SK-N-SH treated with all-trans-retinoic acid at 6 μM for 48 hours (cell line): Measurements from ENCODE around the gene FAM209A.

Experiments used
- TCF4 ChIP-seq: fragments of 250-450 bp; sonication (Bioruptor Pico); IDR thresholded peaks from 2 replicates; pipeline ENCODE4 v1.8.0; 2021; ENCODE audit warnings: mild to moderate bottlenecking, moderate library complexity, borderline replicate concordance
- ZNF8 ChIP-seq: fragments of 450-650 bp; formaldehyde crosslinking; IDR thresholded peaks from 2 replicates; pipeline ENCODE4 v1.5.0; 2020; ENCODE audit warnings: mild to moderate bottlenecking, moderate library complexity

DNA sequence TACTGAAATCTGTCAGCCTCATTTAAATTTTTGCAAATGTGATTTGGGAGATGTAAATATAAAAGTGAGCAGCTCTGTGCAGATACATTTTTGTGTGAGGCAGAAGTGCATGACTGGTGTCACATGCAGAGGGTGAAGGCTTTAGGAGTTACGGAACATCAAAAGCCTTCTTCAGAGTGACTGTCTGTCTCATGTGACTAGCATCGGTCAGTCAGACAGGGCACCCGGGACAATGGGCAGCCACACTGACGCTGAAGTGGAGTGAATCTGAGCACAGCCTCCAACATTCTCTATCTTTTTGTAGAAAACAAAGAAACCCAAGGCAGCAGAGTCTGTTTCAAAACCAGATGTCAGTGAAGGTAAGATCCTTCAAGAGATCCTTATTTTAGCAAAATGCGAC, 7.9 kb upstream of the FAM209A start:
- TF ChIP-seq TCF4 (no peak), ZNF8 (CRISPR knock-in tag) (no peak)
